ENCODE data around the gene TPPP. TPM values are rescaled to one million over a fixed set of nuclear protein-coding genes. Genes with fewer than 3 reads are reported as not detected.

The TPPP gene
- total and polyA plus RNA-seq, 2 of the 13 experiments (the other 11 are each of a cell fraction or from before 2014, with no cell fraction given) = 0.07 TPM; not detected in 1

DNA sequence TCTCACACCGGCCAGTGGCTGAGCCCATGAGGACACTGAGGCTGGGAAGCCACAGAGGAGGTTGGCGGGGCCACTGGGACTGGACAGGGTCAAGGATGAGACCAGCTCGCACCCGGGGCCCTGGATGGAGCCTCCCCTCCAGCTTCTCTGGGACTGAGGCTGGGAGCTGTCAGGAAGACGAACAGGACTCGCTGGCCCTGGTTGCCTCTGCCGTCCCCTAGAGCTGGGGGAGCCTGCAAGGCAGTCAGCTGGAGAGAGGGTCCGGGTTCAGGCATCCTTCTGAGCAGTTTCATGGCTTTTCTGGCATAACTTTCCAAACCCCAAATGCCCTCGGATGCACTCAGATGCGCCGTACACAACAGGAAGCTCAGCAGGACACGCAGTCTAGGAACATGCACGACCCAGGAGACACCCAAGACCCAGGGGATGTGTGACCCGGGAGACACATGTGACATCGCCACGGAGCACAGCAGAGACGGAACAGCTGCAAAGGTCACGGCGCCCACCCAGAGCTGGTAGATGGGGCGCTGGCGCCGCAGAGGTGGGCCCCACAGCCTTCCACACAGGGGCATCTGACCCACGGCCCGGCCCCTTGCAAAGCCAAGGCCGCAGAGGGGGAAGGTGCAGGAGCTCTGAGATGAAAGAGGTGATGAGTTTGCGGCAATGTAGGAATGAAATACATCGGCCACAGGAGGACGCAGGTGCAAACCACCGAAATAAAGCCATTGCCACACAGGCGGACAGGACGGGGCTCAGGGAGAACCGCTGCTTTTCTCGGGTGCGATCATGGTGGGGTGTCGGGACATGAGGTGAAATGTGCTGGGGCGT is 17.1 kb downstream of the TPPP start:
- no peak for FAIRE-seq
- peaks cover 5 to 22% of the 10 kb centered on the region in 2 experiments; a peak in 4 of 5 replicates for H3K27me3 ChIP-seq (ENCODE audit: control insufficient read depth in 1 of 2, insufficient read depth in 2 of 2, low read length in 2 of 2)
- ATAC-seq = no peak
- DNase-seq (ENCODE audit: low spot score) = no peak
- TF ChIP-seq AGO1 (IDR thresholded peaks at IDR 0.05; ENCODE audit: low read depth, low read length, poor library complexity, severe bottlenecking) = peak; percentile 88
- TF ChIP-seq AGO2 (optimal IDR thresholded peaks at IDR 0.05; ENCODE audit: low read depth, low read length) = peak; percentile 85
- no peak for TF ChIP-seq ZNF180 (CRISPR knock-in tag; IDR thresholded peaks at IDR 0.05; ENCODE audit: borderline replicate concordance, low read depth)
- H3K4me1 ChIP-seq (ENCODE audit: insufficient read depth, low read length) = peaks cover 34% of the 10 kb centered on the region
- H4K20me1 ChIP-seq (ENCODE audit: insufficient read depth, low read length) = no peaks in the 10 kb centered on the region; the same call in 1 of the 2 replicates
- in situ Hi-C loops (cut with HindIII; ENCODE audit: extremely low pct_ligation_motif_present, low pct_unique_long_range_greater_than_20kb) = loop anchor here (10.0 kb wide), 1 partner anchor 219 kb away; the partner anchor contains the start of genes BRD9 and TRIP13
- no peak overlapping the region for H3K4me3 ChIP-seq (replicated peaks in 1 of 3; ENCODE audit: insufficient read depth in 1 of 3, low read depth in 2 of 3, low read length in 3 of 3)
- ChIA-PET POLR2A (no interaction called here), CTCF (ENCODE audit: low intra/inter-chr PET ratio, low total read pairs) (no interaction called here)
- 56% methylated on average over 25 of the region's 36 CpGs for WGBS (ENCODE audit: low lambda C conversion rate)
- no TSS peak for BruUV-seq (replicated peaks)
- intact Hi-C loops (cut with micrococcal nuclease; ENCODE audit: unreplicated experiment) = loop anchor here (10.0 kb wide), 1 partner anchor 219 kb away; the partner anchor contains the start of genes BRD9 and TRIP13
- no peaks in the 10 kb centered on the region for H3K79me2 ChIP-seq (ENCODE audit: insufficient read depth, low read length)
- H2AFZ ChIP-seq (ENCODE audit: low read length) = no peak overlapping the region
- no peak overlapping the region for H3K4me2 ChIP-seq (ENCODE audit: low read depth, low read length)
- H3K9ac ChIP-seq (ENCODE audit: insufficient read depth, low read depth, low read length) = no peak overlapping the region
- H3K9me3 ChIP-seq (ENCODE audit: low read length) = no peaks in the 10 kb centered on the region
- H3K36me3 ChIP-seq (replicated peaks in 1 of 2; ENCODE audit: control insufficient read depth in 1 of 2, insufficient read depth in 2 of 2, low read length in 2 of 2) = no peaks in the 10 kb centered on the region
- no peak overlapping the region for H3K27ac ChIP-seq (ENCODE audit: extremely low read length, insufficient read depth, low read length)

DNA sequence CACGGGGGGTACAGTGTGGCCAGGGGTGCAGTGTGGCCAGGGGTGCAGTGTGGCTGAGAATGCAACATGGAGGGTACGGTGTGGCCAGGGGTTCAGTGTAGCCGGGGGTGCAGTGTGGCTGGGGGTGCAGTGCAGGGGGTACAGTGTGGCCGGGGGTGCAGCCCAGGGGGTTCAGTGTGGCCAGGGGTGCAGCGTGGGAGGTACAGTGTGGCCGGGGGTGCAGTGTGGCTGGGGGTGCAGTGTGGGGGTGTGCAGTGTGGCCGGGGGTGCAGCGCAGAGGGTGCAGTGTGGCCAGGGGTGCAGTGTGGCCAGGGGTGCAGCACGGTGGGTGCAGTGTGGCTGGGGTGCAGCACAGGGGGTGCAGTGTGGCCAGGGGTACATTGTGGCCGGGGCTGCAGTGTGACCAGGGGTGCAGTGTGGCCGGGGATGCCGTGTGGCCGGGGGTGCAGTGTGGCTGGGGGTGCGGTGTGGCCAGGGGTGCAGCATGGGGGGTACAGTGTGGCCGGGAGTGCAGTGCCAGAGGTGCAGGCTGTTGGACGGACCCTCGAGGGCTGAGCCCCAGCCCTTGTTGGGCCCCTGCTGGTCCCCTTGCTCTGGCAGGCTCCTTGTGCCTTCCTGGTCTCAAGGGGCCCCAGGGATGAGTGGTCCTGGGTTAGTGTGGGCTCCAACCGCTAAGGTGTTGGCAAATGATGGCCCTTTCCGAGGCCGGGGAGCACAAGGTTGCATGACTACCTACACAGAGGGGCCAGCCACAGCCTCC is 17.9 kb downstream of the TPPP start:
- ATAC-seq (no peak), FAIRE-seq (no peak), DNase-seq (ENCODE audit: low spot score) (no peak)
- ChIA-PET POLR2A (no interaction called here), CTCF (ENCODE audit: low intra/inter-chr PET ratio, low total read pairs) (no interaction called here)
- 55% methylated on average over 13 of the region's 20 CpGs for WGBS (ENCODE audit: low lambda C conversion rate)
- BruUV-seq (replicated peaks) = no TSS peak
- no peaks in the 10 kb centered on the region for H3K36me3 ChIP-seq (replicated peaks in 1 of 2; ENCODE audit: control insufficient read depth in 1 of 2, insufficient read depth in 2 of 2, low read length in 2 of 2)
- no peak overlapping the region for H3K4me2 ChIP-seq (ENCODE audit: low read depth, low read length)
- H3K9me3 ChIP-seq (ENCODE audit: low read length) = no peaks in the 10 kb centered on the region
- intact Hi-C loops (cut with micrococcal nuclease; ENCODE audit: unreplicated experiment) = loop anchor here (10.0 kb wide), 1 partner anchor 220 kb away; the partner anchor contains the start of genes BRD9 and TRIP13
- no peak overlapping the region for H3K4me3 ChIP-seq (replicated peaks in 1 of 3; ENCODE audit: insufficient read depth in 1 of 3, low read depth in 2 of 3, low read length in 3 of 3)
- H4K20me1 ChIP-seq (ENCODE audit: insufficient read depth, low read length) = no peaks in the 10 kb centered on the region; the same call in 1 of the 2 replicates
- in situ Hi-C loops (cut with HindIII; ENCODE audit: extremely low pct_ligation_motif_present, low pct_unique_long_range_greater_than_20kb) = loop anchor here (10.0 kb wide), 1 partner anchor 220 kb away; the partner anchor contains the start of genes BRD9 and TRIP13
- no peak overlapping the region for H3K9ac ChIP-seq (ENCODE audit: insufficient read depth, low read depth, low read length)
- no peak overlapping the region for H2AFZ ChIP-seq (ENCODE audit: low read length)
- H3K27me3 ChIP-seq (ENCODE audit: control insufficient read depth in 1 of 2, insufficient read depth in 2 of 2, low read length in 2 of 2) = peaks cover 5 to 22% of the 10 kb centered on the region in 2 experiments; a peak in 4 of 5 replicates
- no peaks in the 10 kb centered on the region for H3K79me2 ChIP-seq (ENCODE audit: insufficient read depth, low read length)
- no peak overlapping the region for H3K27ac ChIP-seq (ENCODE audit: extremely low read length, insufficient read depth, low read length)
- H3K4me1 ChIP-seq (ENCODE audit: insufficient read depth, low read length) = peaks cover 40% of the 10 kb centered on the region
- TF ChIP-seq ZFP90 (CRISPR knock-in tag; IDR thresholded peaks at IDR 0.05; ENCODE audit: borderline replicate concordance) (no peak), RELA (CRISPR knock-in tag; IDR thresholded peaks at IDR 0.05) (no peak), SALL2 (CRISPR knock-in tag; IDR thresholded peaks at IDR 0.05) (no peak), SMYD3 (CRISPR knock-in tag; IDR thresholded peaks at IDR 0.05) (no peak), ZNF260 (CRISPR knock-in tag; IDR thresholded peaks at IDR 0.05; ENCODE audit: borderline replicate concordance, low read depth) (no peak), DPF2 (CRISPR knock-in tag; IDR thresholded peaks at IDR 0.05; ENCODE audit: borderline replicate concordance, low read depth) (no peak), HOXD1 (CRISPR knock-in tag; IDR thresholded peaks at IDR 0.05) (no peak), DNMT1 (CRISPR knock-in tag; IDR thresholded peaks at IDR 0.05) (no peak), HNRNPH1 (optimal IDR thresholded peaks at IDR 0.05; ENCODE audit: low read depth, low read length) (no peak)
- TF ChIP-seq, protein P1, sequence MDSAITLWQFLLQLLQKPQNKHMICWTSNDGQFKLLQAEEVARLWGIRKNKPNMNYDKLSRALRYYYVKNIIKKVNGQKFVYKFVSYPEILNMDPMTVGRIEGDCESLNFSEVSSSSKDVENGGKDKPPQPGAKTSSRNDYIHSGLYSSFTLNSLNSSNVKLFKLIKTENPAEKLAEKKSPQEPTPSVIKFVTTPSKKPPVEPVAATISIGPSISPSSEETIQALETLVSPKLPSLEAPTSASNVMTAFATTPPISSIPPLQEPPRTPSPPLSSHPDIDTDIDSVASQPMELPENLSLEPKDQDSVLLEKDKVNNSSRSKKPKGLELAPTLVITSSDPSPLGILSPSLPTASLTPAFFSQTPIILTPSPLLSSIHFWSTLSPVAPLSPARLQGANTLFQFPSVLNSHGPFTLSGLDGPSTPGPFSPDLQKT (CRISPR knock-in tag; IDR thresholded peaks at IDR 0.05; ENCODE audit: borderline replicate concordance) = no peak

Data from HepG2 (cell line).